ENCODE results near the gene YPEL2. TPM values are rescaled to one million over a fixed set of nuclear protein-coding genes. Genes with fewer than 3 reads are reported as not detected.

YPEL2 gene
- total RNA-seq, 1 experiment from 2014 or later: 4.7 TPM

DNA sequence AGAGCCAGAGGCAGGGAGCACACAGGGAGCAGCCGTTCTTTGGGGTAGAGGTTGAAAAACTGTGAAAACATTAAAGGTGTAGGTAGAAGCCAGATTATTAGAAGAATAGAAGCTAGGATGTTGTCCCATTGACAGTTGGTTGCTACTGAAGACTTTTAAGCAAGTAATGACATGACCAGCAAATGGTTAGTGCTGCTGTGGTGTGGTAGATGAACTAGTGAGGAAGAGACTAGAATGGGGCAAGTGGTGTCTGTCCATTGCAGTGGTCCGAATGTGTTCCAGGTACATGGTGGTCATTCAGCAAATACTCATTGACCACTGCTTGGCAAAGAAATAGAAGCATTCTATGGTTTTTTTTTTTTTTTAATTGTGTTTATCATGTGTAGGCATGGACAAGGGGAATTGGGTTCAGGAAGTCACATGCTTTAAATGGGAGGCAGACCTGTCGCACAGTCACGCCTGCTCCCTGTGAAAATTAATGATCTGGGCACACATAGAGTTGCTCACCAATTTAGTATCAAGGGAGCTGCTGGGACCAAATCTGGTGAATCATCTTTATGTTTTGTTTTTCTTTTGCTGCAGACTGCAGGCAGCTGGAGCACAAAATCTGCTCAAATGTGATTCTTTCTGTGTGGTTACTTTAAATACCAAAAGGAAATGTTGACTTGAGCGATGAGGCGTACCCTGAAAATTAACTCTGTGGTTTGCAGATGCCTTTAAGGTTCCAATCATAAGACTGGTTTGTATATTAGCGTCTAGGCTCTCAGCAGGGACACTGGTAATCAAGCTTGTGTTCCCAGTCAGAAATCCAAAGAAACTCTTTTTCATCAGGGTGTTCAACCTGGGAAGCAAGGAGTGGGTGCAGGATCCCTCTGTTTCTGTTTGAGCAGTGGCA is 30.7 kb downstream of the YPEL2 start:
- Histone ChIP-seq H3K4me2 (ENCODE audit: low read length) (no peak overlapping the region), H3K36me3 (ENCODE audit: control insufficient read depth in 1 of 2, insufficient read depth in 2 of 2, low read length in 2 of 2) (no peaks in the 10 kb centered on the region), H3K9me2 (ENCODE audit: insufficient read depth) (no peaks in the 10 kb centered on the region), H3K27me3 (ENCODE audit: insufficient read depth, low read length) (0 out of 2 replicates have a peak, but pooled peaks cover 3% of the 10 kb centered on the region), H3K9me3 (ENCODE audit: control insufficient read depth in 1 of 2, insufficient read depth in 1 of 2, low read depth in 1 of 2, low read length in 2 of 2) (no peaks in the 10 kb centered on the region), H2AFZ (ENCODE audit: low read depth, low read length, poor library complexity, severe bottlenecking) (no peak overlapping the region), H3K4me1 (ENCODE audit: control insufficient read depth in 1 of 2, insufficient read depth in 2 of 2, low read length in 2 of 2) (peaks cover 19 to 25% of the 10 kb centered on the region in 2 experiments), H3K9ac (ENCODE audit: low read length) (no peak overlapping the region), H4K20me1 (ENCODE audit: insufficient read depth) (no peaks in the 10 kb centered on the region), H3K79me2 (ENCODE audit: insufficient read depth, low read length) (no peaks in the 10 kb centered on the region), H3K4me3 (replicated peaks in 1 of 2; ENCODE audit: low read depth in 1 of 2, low read length in 2 of 2) (no peak overlapping the region), H3K27ac (ENCODE audit: low read depth, low read length) (no peak overlapping the region)
- TF ChIP-seq EGR1 (IDR thresholded peaks at IDR 0.05; ENCODE audit: low read depth): no peak
- TF ChIP-seq SRF (IDR thresholded peaks at IDR 0.05; ENCODE audit: low read depth): no peak
- no peak for TF ChIP-seq TCF7L2 (IDR thresholded peaks at IDR 0.05; ENCODE audit: borderline replicate concordance, extremely low read depth, insufficient read depth, insufficient read length)
- TF ChIP-seq ELF1 (IDR thresholded peaks at IDR 0.05; ENCODE audit: borderline replicate concordance, low read depth): no peak
- TF ChIP-seq, protein P1, sequence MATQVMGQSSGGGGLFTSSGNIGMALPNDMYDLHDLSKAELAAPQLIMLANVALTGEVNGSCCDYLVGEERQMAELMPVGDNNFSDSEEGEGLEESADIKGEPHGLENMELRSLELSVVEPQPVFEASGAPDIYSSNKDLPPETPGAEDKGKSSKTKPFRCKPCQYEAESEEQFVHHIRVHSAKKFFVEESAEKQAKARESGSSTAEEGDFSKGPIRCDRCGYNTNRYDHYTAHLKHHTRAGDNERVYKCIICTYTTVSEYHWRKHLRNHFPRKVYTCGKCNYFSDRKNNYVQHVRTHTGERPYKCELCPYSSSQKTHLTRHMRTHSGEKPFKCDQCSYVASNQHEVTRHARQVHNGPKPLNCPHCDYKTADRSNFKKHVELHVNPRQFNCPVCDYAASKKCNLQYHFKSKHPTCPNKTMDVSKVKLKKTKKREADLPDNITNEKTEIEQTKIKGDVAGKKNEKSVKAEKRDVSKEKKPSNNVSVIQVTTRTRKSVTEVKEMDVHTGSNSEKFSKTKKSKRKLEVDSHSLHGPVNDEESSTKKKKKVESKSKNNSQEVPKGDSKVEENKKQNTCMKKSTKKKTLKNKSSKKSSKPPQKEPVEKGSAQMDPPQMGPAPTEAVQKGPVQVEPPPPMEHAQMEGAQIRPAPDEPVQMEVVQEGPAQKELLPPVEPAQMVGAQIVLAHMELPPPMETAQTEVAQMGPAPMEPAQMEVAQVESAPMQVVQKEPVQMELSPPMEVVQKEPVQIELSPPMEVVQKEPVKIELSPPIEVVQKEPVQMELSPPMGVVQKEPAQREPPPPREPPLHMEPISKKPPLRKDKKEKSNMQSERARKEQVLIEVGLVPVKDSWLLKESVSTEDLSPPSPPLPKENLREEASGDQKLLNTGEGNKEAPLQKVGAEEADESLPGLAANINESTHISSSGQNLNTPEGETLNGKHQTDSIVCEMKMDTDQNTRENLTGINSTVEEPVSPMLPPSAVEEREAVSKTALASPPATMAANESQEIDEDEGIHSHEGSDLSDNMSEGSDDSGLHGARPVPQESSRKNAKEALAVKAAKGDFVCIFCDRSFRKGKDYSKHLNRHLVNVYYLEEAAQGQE (IDR thresholded peaks at IDR 0.05; ENCODE audit: low read depth): no peak
- TF ChIP-seq, protein P2, sequence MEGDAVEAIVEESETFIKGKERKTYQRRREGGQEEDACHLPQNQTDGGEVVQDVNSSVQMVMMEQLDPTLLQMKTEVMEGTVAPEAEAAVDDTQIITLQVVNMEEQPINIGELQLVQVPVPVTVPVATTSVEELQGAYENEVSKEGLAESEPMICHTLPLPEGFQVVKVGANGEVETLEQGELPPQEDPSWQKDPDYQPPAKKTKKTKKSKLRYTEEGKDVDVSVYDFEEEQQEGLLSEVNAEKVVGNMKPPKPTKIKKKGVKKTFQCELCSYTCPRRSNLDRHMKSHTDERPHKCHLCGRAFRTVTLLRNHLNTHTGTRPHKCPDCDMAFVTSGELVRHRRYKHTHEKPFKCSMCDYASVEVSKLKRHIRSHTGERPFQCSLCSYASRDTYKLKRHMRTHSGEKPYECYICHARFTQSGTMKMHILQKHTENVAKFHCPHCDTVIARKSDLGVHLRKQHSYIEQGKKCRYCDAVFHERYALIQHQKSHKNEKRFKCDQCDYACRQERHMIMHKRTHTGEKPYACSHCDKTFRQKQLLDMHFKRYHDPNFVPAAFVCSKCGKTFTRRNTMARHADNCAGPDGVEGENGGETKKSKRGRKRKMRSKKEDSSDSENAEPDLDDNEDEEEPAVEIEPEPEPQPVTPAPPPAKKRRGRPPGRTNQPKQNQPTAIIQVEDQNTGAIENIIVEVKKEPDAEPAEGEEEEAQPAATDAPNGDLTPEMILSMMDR (IDR thresholded peaks at IDR 0.05 in 2 of 3, conservative IDR thresholded peaks at IDR 0.05 in 1 of 3; ENCODE audit: borderline replicate concordance in 1 of 3, insufficient read depth in 1 of 3, low read depth in 2 of 3, low read length in 2 of 3): no peak
- no peak for TF ChIP-seq POLR2A (IDR thresholded peaks at IDR 0.05; ENCODE audit: borderline replicate concordance, extremely low read depth, insufficient read depth, insufficient read length)
- no peak for TF ChIP-seq RAD21 (IDR thresholded peaks at IDR 0.05; ENCODE audit: low read depth)
- TF ChIP-seq YY1 (IDR thresholded peaks at IDR 0.05; ENCODE audit: extremely low read depth, insufficient replicate concordance, low read depth, low read length): no peak
- no peak for TF ChIP-seq ZNF274 (IDR thresholded peaks at IDR 0.05; ENCODE audit: low read depth, low read length)
- TF ChIP-seq JUND (IDR thresholded peaks at IDR 0.05): no peak
- TF ChIP-seq CEBPB (IDR thresholded peaks at IDR 0.05; ENCODE audit: low read depth): no peak
- no peak for TF ChIP-seq ZFX (IDR thresholded peaks at IDR 0.05)
- TF ChIP-seq SP1 (IDR thresholded peaks at IDR 0.05; ENCODE audit: low read depth): no peak
- no peak for TF ChIP-seq CBX3 (IDR thresholded peaks at IDR 0.05; ENCODE audit: low read depth)
- TF ChIP-seq FOSL1 (IDR thresholded peaks at IDR 0.05; ENCODE audit: low read depth): no peak
- TF ChIP-seq, protein P3, sequence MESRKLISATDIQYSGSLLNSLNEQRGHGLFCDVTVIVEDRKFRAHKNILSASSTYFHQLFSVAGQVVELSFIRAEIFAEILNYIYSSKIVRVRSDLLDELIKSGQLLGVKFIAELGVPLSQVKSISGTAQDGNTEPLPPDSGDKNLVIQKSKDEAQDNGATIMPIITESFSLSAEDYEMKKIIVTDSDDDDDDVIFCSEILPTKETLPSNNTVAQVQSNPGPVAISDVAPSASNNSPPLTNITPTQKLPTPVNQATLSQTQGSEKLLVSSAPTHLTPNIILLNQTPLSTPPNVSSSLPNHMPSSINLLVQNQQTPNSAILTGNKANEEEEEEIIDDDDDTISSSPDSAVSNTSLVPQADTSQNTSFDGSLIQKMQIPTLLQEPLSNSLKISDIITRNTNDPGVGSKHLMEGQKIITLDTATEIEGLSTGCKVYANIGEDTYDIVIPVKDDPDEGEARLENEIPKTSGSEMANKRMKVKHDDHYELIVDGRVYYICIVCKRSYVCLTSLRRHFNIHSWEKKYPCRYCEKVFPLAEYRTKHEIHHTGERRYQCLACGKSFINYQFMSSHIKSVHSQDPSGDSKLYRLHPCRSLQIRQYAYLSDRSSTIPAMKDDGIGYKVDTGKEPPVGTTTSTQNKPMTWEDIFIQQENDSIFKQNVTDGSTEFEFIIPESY (IDR thresholded peaks at IDR 0.05; ENCODE audit: extremely low read depth, insufficient replicate concordance, low read length): no peak
- no peak for DNase-seq (ENCODE audit: low read depth, low spot score)
- ChIA-PET CTCF (no interaction called here), RAD21 (ENCODE audit: low non-redundant PET in 1 of 2, low total read pairs in 2 of 2, uncharacterized antibody in 2 of 2, unreplicated experiment in 2 of 2) (no interaction called here), POLR2A (no interaction called here)
- peak; percentile 32 for ATAC-seq
- BruUV-seq (replicated peaks): no TSS peak
- intact Hi-C loops (cut with micrococcal nuclease): no loop called here

Measured in HCT116 (cell line).